HepG2 (cell line): ENCODE results near the gene ALOXE3. TPM values are rescaled to one million over a fixed set of nuclear protein-coding genes. Genes with fewer than 3 reads are reported as not detected.

Source experiments
- ATAC-seq: fragments of 200-7000 bp; cut with Tn5 transposase; 3 replicates; pipeline ENCODE4 v1.9.1; 2020; ENCODE audit warnings: mild to moderate bottlenecking, moderate library complexity
- BruUV-seq: library from RNA; stranded (reverse); fragments of 400-500 nt; replicated peaks from 2 replicates; lab custom pipeline; 2021; lab: Mats Ljungman, UMichigan
- CTCF ChIA-PET: fragments of 300-600 bp; formaldehyde crosslinking; extraction: SDS; loops from one replicate; lab custom pipeline; 2021; ENCODE audit warnings: low total read pairs, inconsistent platforms, low intra/inter-chr PET ratio; lab: Yijun Ruan, JAX
- POLR2A ChIA-PET: fragments of 350-600 bp; sonication (Branson Sonifier 250); formaldehyde crosslinking; loops from one replicate; lab custom pipeline; 2020; ENCODE audit warnings: antibody characterized with exemption, inconsistent platforms; lab: Yijun Ruan, JAX
- DNase-seq: peaks from one replicate; pipeline ENCODE4 v3.0.0-alpha.2; 2015; ENCODE audit warnings: low spot score
- FAIRE-seq: peaks from 3 replicates; lab custom pipeline; 2011; peaks lifted over from hg19 to GRCh38; lab: Jason Lieb, UNC
- H2AFZ ChIP-seq: one replicate; pipeline ENCODE4 v1.6.1; 2011; ENCODE audit warnings: low read length, inconsistent platforms
- H3K27ac ChIP-seq: fragments of 300-600 bp; 3 replicates; pipeline ENCODE4 v1.8.0; 2011; ENCODE audit warnings: mixed run types, mild to moderate bottlenecking, mixed read lengths, low read length, inconsistent platforms; ENCODE audit not compliant: insufficient read depth; ENCODE audit errors: extremely low read length
- H3K27me3 ChIP-seq, 2 experiments: fragments of 200-600 bp in 1 of 2; 2 replicates in 1 of 2; 3 replicates in 1 of 2; pipeline versions ENCODE4 v1.6.0 to v1.8.0; 2011; ENCODE audit warnings: low read length in 2 of 2, mild to moderate bottlenecking in 2 of 2, moderate library complexity in 2 of 2, inconsistent platforms in 1 of 2; ENCODE audit not compliant: insufficient read depth in 2 of 2, control insufficient read depth in 1 of 2
- H3K36me3 ChIP-seq, 2 experiments: fragments of 200-600 bp in 1 of 2; replicated peaks in 1 of 2; 2 replicates in 1 of 2; 3 replicates in 1 of 2; pipeline versions ENCODE4 v1.5.1 to v1.8.0; 2011; ENCODE audit warnings: low read length in 2 of 2, inconsistent platforms in 1 of 2; ENCODE audit not compliant: insufficient read depth in 2 of 2, control insufficient read depth in 1 of 2
- H3K4me1 ChIP-seq: 2 replicates; pipeline ENCODE4 v1.5.1; 2012; ENCODE audit warnings: low read length, inconsistent platforms; ENCODE audit not compliant: insufficient read depth
- H3K4me2 ChIP-seq: 2 replicates; pipeline ENCODE4 v1.6.0; 2011; ENCODE audit warnings: low read depth, low read length, inconsistent platforms
- H3K4me3 ChIP-seq, 3 experiments: fragments of 200-600 bp in 1 of 3; sonication (generic), shearing (Covaris generic) in 1 of 3; replicated peaks in 1 of 3; 2 replicates each; pipeline ENCODE4 v1.5.1; 2011 to 2016; ENCODE audit warnings: low read length in 3 of 3, inconsistent platforms in 2 of 3, low read depth in 2 of 3, mild to moderate bottlenecking in 2 of 3, control low read depth in 1 of 3, mixed read lengths in 1 of 3; ENCODE audit not compliant: insufficient read depth in 1 of 3
- H3K79me2 ChIP-seq: one replicate; pipeline ENCODE4 v1.6.1; 2011; ENCODE audit warnings: low read length, inconsistent platforms; ENCODE audit not compliant: insufficient read depth
- H3K9ac ChIP-seq: 2 replicates; pipeline ENCODE4 v1.6.0; 2011; ENCODE audit warnings: mild to moderate bottlenecking, low read depth, low read length, inconsistent platforms; ENCODE audit not compliant: insufficient read depth
- H3K9me3 ChIP-seq: 2 replicates; pipeline ENCODE4 v1.5.1; 2012; ENCODE audit warnings: mild to moderate bottlenecking, low read length
- H4K20me1 ChIP-seq: 2 replicates; pipeline ENCODE4 v1.6.0; 2011; ENCODE audit warnings: inconsistent platforms, mild to moderate bottlenecking, low read length, moderate library complexity; ENCODE audit not compliant: insufficient read depth
- CHCHD3 ChIP-seq: sonication (generic); formaldehyde crosslinking; IDR thresholded peaks from 2 replicates; pipeline ENCODE4 v1.8.0; 2022; ENCODE audit warnings: mild to moderate bottlenecking, missing genetic modification reagents, moderate library complexity
- HHEX ChIP-seq: IDR thresholded peaks from 2 replicates; pipeline ENCODE4 v1.6.1; 2016; ENCODE audit warnings: control low read depth
- NBN ChIP-seq: fragments of 450-650 bp; conservative IDR thresholded peaks from 2 replicates; pipeline ENCODE4 v1.6.1; 2017
- PHF8 ChIP-seq: sonication (generic); formaldehyde crosslinking; IDR thresholded peaks from 2 replicates; pipeline ENCODE4 v1.5.0; 2020; ENCODE audit warnings: missing genetic modification reagents
- TGIF2 ChIP-seq: IDR thresholded peaks from 2 replicates; pipeline ENCODE4 v1.6.1; 2016; ENCODE audit warnings: control low read depth, missing compliant biosample characterization
- XRCC5 ChIP-seq: fragments of 200-400 bp; formaldehyde crosslinking; optimal IDR thresholded peaks from 2 replicates; pipeline ENCODE3; 2017; ENCODE audit warnings: mild to moderate bottlenecking, low read length
- ZNF512B ChIP-seq: sonication (generic); formaldehyde crosslinking; IDR thresholded peaks from 2 replicates; pipeline ENCODE4 v1.5.1; 2020; ENCODE audit warnings: missing genetic modification reagents, mild to moderate bottlenecking, borderline replicate concordance
- ZNF569 ChIP-seq: sonication (generic); formaldehyde crosslinking; IDR thresholded peaks from 2 replicates; pipeline ENCODE4 v1.5.0; 2020; ENCODE audit warnings: mild to moderate bottlenecking, missing genetic modification reagents, moderate library complexity, borderline replicate concordance
- ZNF839 ChIP-seq: sonication (generic); formaldehyde crosslinking; IDR thresholded peaks from 2 replicates; pipeline ENCODE4 v1.4.0; 2020; ENCODE audit warnings: missing genetic modification reagents, mild to moderate bottlenecking, borderline replicate concordance
- WGBS: methylation state at CpG from one replicate; pipeline ENCODE4 v1.1.6; 2017; ENCODE audit warnings: low lambda C conversion rate; 5-methylcytosine and 5-hydroxymethylcytosine counted together
- in situ Hi-C: cut with HindIII; loops from 2 replicates; pipeline ENCODE4 v1.10.0; 2017; ENCODE audit warnings: low pct_unique_long_range_greater_than_20kb; ENCODE audit not compliant: extremely low pct_ligation_motif_present
- intact Hi-C: fragments of 100-400 bp; cut with micrococcal nuclease; formaldehyde crosslinking; loops from one replicate; pipeline ENCODE4 v1.10.0; 2022; ENCODE audit not compliant: unreplicated experiment
- polyA plus RNA-seq, 8 experiments: library from polyadenylated mRNA; depleted of rRNA in 3 of 8; stranded (reverse) in 7 of 8; unstranded in 1 of 8; fragments of >200 nt; fragmentation: Illumina TruSeq in 4 of 8; extraction: Trizol in 4 of 8; gene quantifications; 2 replicates each; pipeline versions ENCODE4 v1.2.1 to v1.2.3, GENCODE V29; 2011 to 2016; ENCODE audit warnings: low read depth in 4 of 8, missing spikeins in 1 of 8, mixed read lengths in 1 of 8; ENCODE audit not compliant: insufficient read depth in 1 of 8
- total RNA-seq, 5 experiments: library from RNA; depleted of rRNA; stranded (reverse); fragments of >200 nt; fragmentation: Illumina TruSeq; extraction: Trizol; gene quantifications; 2 replicates each; pipeline ENCODE4 v1.2.3, GENCODE V29; 2016; ENCODE audit warnings: low read depth in 1 of 5
- TF ChIP-seq, protein P1 (sequence below): IDR thresholded peaks from 2 replicates; pipeline ENCODE4 v1.6.1; 2016; ENCODE audit warnings: low read depth, control low read depth

ALOXE3 gene
- total and polyA plus RNA-seq, 2 of the 13 experiments (the other 11 are each of a cell fraction or from before 2014, with no cell fraction given) = 0.07 TPM; not detected in 1

- Histone ChIP-seq H3K79me2 (peaks cover 4% of the 10 kb centered on the region), H4K20me1 (no peaks in the 10 kb centered on the region), H3K9me3 (no peaks in the 10 kb centered on the region), H3K4me2 (peak overlapping the region; percentile 97), H3K27ac (peak overlapping the region; percentile 91), H3K9ac (peak overlapping the region; percentile 26; the same call in 1 of the 2 replicates), H2AFZ (no peak overlapping the region), H3K4me3 (no peak overlapping the region), H3K27me3 (no peaks in the 10 kb centered on the region), H3K4me1 (peaks cover 50% of the 10 kb centered on the region), H3K36me3 (peaks cover 2 to 14% of the 10 kb centered on the region in 2 experiments; a peak in 3 of 5 replicates)
- in situ Hi-C loops = no loop called here
- BruUV-seq = no TSS peak
- ChIA-PET CTCF (no interaction called here), POLR2A (interaction anchor here (0.8 to 2.6 kb wide), 11 partner anchors 11 to 95 kb away, joined by 3 to 42 read pairs (median 6); partner anchors contain the start of genes AURKB, CTC1 and TMEM107)
- DNase-seq = no peak
- intact Hi-C loops = no loop called here
- ATAC-seq = peak; percentile 6
- FAIRE-seq = no peak
- WGBS = 58% methylated on average over 7 of the region's 7 CpGs
- TF ChIP-seq ZNF512B (CRISPR knock-in tag) (0 out of 2 replicates have a peak, but pooled peaks have one; percentile 8), ZNF569 (0 out of 2 replicates have a peak, but pooled peaks have one; percentile 15), NBN (no peak), CHCHD3 (CRISPR knock-in tag) (no peak), XRCC5 (no peak), PHF8 (CRISPR knock-in tag) (0 out of 2 replicates have a peak, but pooled peaks have one; percentile 2), TGIF2 (0 out of 2 replicates have a peak, but pooled peaks have one; percentile 61), HHEX (CRISPR knock-in tag) (0 out of 2 replicates have a peak, but pooled peaks have one; percentile 9), ZNF839 (CRISPR knock-in tag) (0 out of 2 replicates have a peak, but pooled peaks have one; percentile 29)
- TF ChIP-seq, protein P1, sequence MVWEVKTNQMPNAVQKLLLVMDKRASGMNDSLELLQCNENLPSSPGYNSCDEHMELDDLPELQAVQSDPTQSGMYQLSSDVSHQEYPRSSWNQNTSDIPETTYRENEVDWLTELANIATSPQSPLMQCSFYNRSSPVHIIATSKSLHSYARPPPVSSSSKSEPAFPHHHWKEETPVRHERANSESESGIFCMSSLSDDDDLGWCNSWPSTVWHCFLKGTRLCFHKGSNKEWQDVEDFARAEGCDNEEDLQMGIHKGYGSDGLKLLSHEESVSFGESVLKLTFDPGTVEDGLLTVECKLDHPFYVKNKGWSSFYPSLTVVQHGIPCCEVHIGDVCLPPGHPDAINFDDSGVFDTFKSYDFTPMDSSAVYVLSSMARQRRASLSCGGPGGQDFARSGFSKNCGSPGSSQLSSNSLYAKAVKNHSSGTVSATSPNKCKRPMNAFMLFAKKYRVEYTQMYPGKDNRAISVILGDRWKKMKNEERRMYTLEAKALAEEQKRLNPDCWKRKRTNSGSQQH (CRISPR knock-in tag) = 0 out of 2 replicates have a peak, but pooled peaks have one; percentile 17
These were observed 34.7 kb upstream of the ALOXE3 start for GRCh38 chr17:8153031-8153451.
